Measurements from ENCODE around the gene GJA4. TPM values are rescaled to one million over a fixed set of nuclear protein-coding genes. Genes with fewer than 3 reads are reported as not detected.
"Not testable (repeated sequence)": the region's sequence is repeated elsewhere in the genome, so short reads cannot be mapped to it uniquely, and the experiment has no call there.

Gene GJA4
- polyA plus RNA-seq, 1 donor, result 15.0 TPM

- Histone ChIP-seq H3K9me3 (ENCODE audit: control insufficient read depth, low read depth, low read length) (no peaks in the 10 kb centered on the region), H3K27me3 (ENCODE audit: control insufficient read depth, insufficient read depth, low read length) (no peaks in the 10 kb centered on the region), H3K4me1 (ENCODE audit: control insufficient read depth, insufficient read depth, low read length) (no peaks in the 10 kb centered on the region), H3K27ac (ENCODE audit: low read length) (no peak overlapping the region), H3K4me3 (ENCODE audit: low read length) (no peak overlapping the region), H3K36me3 (ENCODE audit: control insufficient read depth, insufficient read depth, low read length) (no peaks in the 10 kb centered on the region)
- 26% methylated on average over 2 of the region's 9 CpGs for WGBS (ENCODE audit: insufficient coverage, low lambda C conversion rate)
- no peak for DNase-seq
These were observed 15.4 kb downstream of the GJA4 start for GRCh38 chr1:34808051-34808810.

GRCh38 chr1:34810781-34811180, 18.0 kb downstream of the GJA4 start:
- not testable (repeated sequence) for DNase-seq; H3K4me3 ChIP-seq (ENCODE audit: low read length); H3K36me3 ChIP-seq (ENCODE audit: control insufficient read depth, insufficient read depth, low read length); H3K4me1 ChIP-seq (ENCODE audit: control insufficient read depth, insufficient read depth, low read length); H3K9me3 ChIP-seq (ENCODE audit: control insufficient read depth, low read depth, low read length); H3K27me3 ChIP-seq (ENCODE audit: control insufficient read depth, insufficient read depth, low read length); H3K27ac ChIP-seq (ENCODE audit: low read length)
- WGBS (ENCODE audit: insufficient coverage, low lambda C conversion rate), result 100% methylated on average over 3 of the region's 3 CpGs

- no peak overlapping the region for H3K4me3 ChIP-seq (ENCODE audit: low read length)
- H3K9me3 ChIP-seq (ENCODE audit: control insufficient read depth, low read depth, low read length), result no peaks in the 10 kb centered on the region
- H3K4me1 ChIP-seq (ENCODE audit: control insufficient read depth, insufficient read depth, low read length), result peaks cover 2% of the 10 kb centered on the region
- no peaks in the 10 kb centered on the region for H3K27me3 ChIP-seq (ENCODE audit: control insufficient read depth, insufficient read depth, low read length)
- H3K27ac ChIP-seq (ENCODE audit: low read length), result no peak overlapping the region
- no peak for DNase-seq
- no peaks in the 10 kb centered on the region for H3K36me3 ChIP-seq (ENCODE audit: control insufficient read depth, insufficient read depth, low read length)
These were observed 23.5 kb downstream of the GJA4 start for GRCh38 chr1:34816332-34816731.

- Histone ChIP-seq H3K4me1 (ENCODE audit: control insufficient read depth, insufficient read depth, low read length) (peaks cover 2% of the 10 kb centered on the region), H3K27me3 (ENCODE audit: control insufficient read depth, insufficient read depth, low read length) (no peaks in the 10 kb centered on the region), H3K36me3 (ENCODE audit: control insufficient read depth, insufficient read depth, low read length) (no peaks in the 10 kb centered on the region), H3K4me3 (ENCODE audit: low read length) (no peak overlapping the region), H3K9me3 (ENCODE audit: control insufficient read depth, low read depth, low read length) (no peaks in the 10 kb centered on the region), H3K27ac (ENCODE audit: low read length) (no peak overlapping the region)
- 40% methylated on average over 1 of the region's 3 CpGs for WGBS (ENCODE audit: insufficient coverage, low lambda C conversion rate)
- DNase-seq, result no peak
These were observed 24.0 kb downstream of the GJA4 start for GRCh38 chr1:34816778-34817177.

GRCh38 chr1:34818862-34819261, 26.1 kb downstream of the GJA4 start:
- not testable (repeated sequence) for DNase-seq; H3K27me3 ChIP-seq (ENCODE audit: control insufficient read depth, insufficient read depth, low read length); H3K36me3 ChIP-seq (ENCODE audit: control insufficient read depth, insufficient read depth, low read length); H3K27ac ChIP-seq (ENCODE audit: low read length); H3K9me3 ChIP-seq (ENCODE audit: control insufficient read depth, low read depth, low read length); H3K4me3 ChIP-seq (ENCODE audit: low read length); H3K4me1 ChIP-seq (ENCODE audit: control insufficient read depth, insufficient read depth, low read length)
- 100% methylated on average over 1 of the region's 2 CpGs for WGBS (ENCODE audit: insufficient coverage, low lambda C conversion rate)

- WGBS (ENCODE audit: insufficient coverage, low lambda C conversion rate), result no CpG with 5 or more reads among the region's 3 CpGs
- no peaks in the 10 kb centered on the region for H3K9me3 ChIP-seq (ENCODE audit: control insufficient read depth, low read depth, low read length)
These were observed 29.4 kb downstream of the GJA4 start for GRCh38 chr1:34822202-34822601.

GRCh38 chr1:34824817-34825454, 32.1 kb downstream of the GJA4 start:
- Histone ChIP-seq H3K36me3 (ENCODE audit: control insufficient read depth, insufficient read depth, low read length) (no peaks in the 10 kb centered on the region), H3K4me3 (ENCODE audit: low read length) (no peak overlapping the region), H3K27ac (ENCODE audit: low read length) (peak overlapping the region; percentile 24), H3K27me3 (ENCODE audit: control insufficient read depth, insufficient read depth, low read length) (no peaks in the 10 kb centered on the region), H3K9me3 (ENCODE audit: control insufficient read depth, low read depth, low read length) (no peaks in the 10 kb centered on the region), H3K4me1 (ENCODE audit: control insufficient read depth, insufficient read depth, low read length) (peaks cover 11% of the 10 kb centered on the region)
- DNase-seq, result no peak
- WGBS (ENCODE audit: insufficient coverage, low lambda C conversion rate), result no CpG with 5 or more reads among the region's 3 CpGs

More at GRCh38 chr1:34822202-34822601, 29.4 kb downstream of the GJA4 start:
- Histone ChIP-seq H3K27ac (ENCODE audit: low read length) (no peak overlapping the region), H3K4me1 (ENCODE audit: control insufficient read depth, insufficient read depth, low read length) (peaks cover 11% of the 10 kb centered on the region), H3K27me3 (ENCODE audit: control insufficient read depth, insufficient read depth, low read length) (no peaks in the 10 kb centered on the region), H3K4me3 (ENCODE audit: low read length) (no peak overlapping the region), H3K36me3 (ENCODE audit: control insufficient read depth, insufficient read depth, low read length) (no peaks in the 10 kb centered on the region)
- DNase-seq, result no peak

- H3K4me1 ChIP-seq (ENCODE audit: control insufficient read depth, insufficient read depth, low read length), result peaks cover 11% of the 10 kb centered on the region
- WGBS (ENCODE audit: insufficient coverage, low lambda C conversion rate), result no CpG with 5 or more reads among the region's 11 CpGs
- no peak overlapping the region for H3K4me3 ChIP-seq (ENCODE audit: low read length)
- H3K27ac ChIP-seq (ENCODE audit: low read length), result peak overlapping the region; percentile 24
- DNase-seq, result peak in 1 of 2 donors; percentile 32
- no peaks in the 10 kb centered on the region for H3K9me3 ChIP-seq (ENCODE audit: control insufficient read depth, low read depth, low read length)
- H3K36me3 ChIP-seq (ENCODE audit: control insufficient read depth, insufficient read depth, low read length), result no peaks in the 10 kb centered on the region
- H3K27me3 ChIP-seq (ENCODE audit: control insufficient read depth, insufficient read depth, low read length), result no peaks in the 10 kb centered on the region
These were observed 32.8 kb downstream of the GJA4 start for GRCh38 chr1:34825455-34826091.

GRCh38 chr1:34827341-34827941, 34.6 kb downstream of the GJA4 start:
- Histone ChIP-seq H3K4me1 (ENCODE audit: control insufficient read depth, insufficient read depth, low read length) (peaks cover 11% of the 10 kb centered on the region), H3K9me3 (ENCODE audit: control insufficient read depth, low read depth, low read length) (no peaks in the 10 kb centered on the region), H3K36me3 (ENCODE audit: control insufficient read depth, insufficient read depth, low read length) (no peaks in the 10 kb centered on the region), H3K27ac (ENCODE audit: low read length) (no peak overlapping the region), H3K4me3 (ENCODE audit: low read length) (no peak overlapping the region), H3K27me3 (ENCODE audit: control insufficient read depth, insufficient read depth, low read length) (no peaks in the 10 kb centered on the region)
- 88% methylated on average over 2 of the region's 5 CpGs for WGBS (ENCODE audit: insufficient coverage, low lambda C conversion rate)
- DNase-seq, result no peak

GRCh38 chr1:34828611-34829010, 35.8 kb downstream of the GJA4 start:
- Histone ChIP-seq H3K4me3 (ENCODE audit: low read length) (no peak overlapping the region), H3K36me3 (ENCODE audit: control insufficient read depth, insufficient read depth, low read length) (no peaks in the 10 kb centered on the region), H3K4me1 (ENCODE audit: control insufficient read depth, insufficient read depth, low read length) (peaks cover 11% of the 10 kb centered on the region), H3K27ac (ENCODE audit: low read length) (no peak overlapping the region), H3K9me3 (ENCODE audit: control insufficient read depth, low read depth, low read length) (no peaks in the 10 kb centered on the region), H3K27me3 (ENCODE audit: control insufficient read depth, insufficient read depth, low read length) (no peaks in the 10 kb centered on the region)
- WGBS (ENCODE audit: insufficient coverage, low lambda C conversion rate), result no CpG with 5 or more reads among the region's 2 CpGs
- DNase-seq, result no peak
